K562 (cell line): Measurements from ENCODE around the gene BHLHE40. TPM values are rescaled to one million over a fixed set of nuclear protein-coding genes. Genes with fewer than 3 reads are reported as not detected.
A peak's percentile ranks its signal among the peaks of the same experiment; 100 is the strongest.

Experiments used
- ATF2 ChIP-seq: sonication (generic); formaldehyde crosslinking; IDR thresholded peaks from 2 replicates; pipeline ENCODE4 v1.8.1; 2022; ENCODE audit warnings: missing genetic modification reagents
- BACH1 ChIP-seq: fragments of 200-800 bp; sonication (Bioruptor generic); IDR thresholded peaks from 2 replicates; pipeline ENCODE4 v1.6.1; 2016; ENCODE audit warnings: missing genetic modification characterization, missing compliant biosample characterization
- BHLHE40 ChIP-seq: IDR thresholded peaks from 2 replicates; pipeline ENCODE4 v1.6.1; 2011; ENCODE audit warnings: low read length, improper control_type of control experiment
- HDAC2 ChIP-seq: fragments of 450-650 bp; IDR thresholded peaks from 2 replicates; pipeline ENCODE4 v1.6.1; 2016; ENCODE audit warnings: mild to moderate bottlenecking
- HES1 ChIP-seq: fragments of 450-650 bp; IDR thresholded peaks from 2 replicates; pipeline ENCODE4 v1.6.1; 2016; ENCODE audit warnings: low read depth, mild to moderate bottlenecking, moderate library complexity
- IFI16 ChIP-seq: fragments of 250-450 bp; sonication (Bioruptor Pico); IDR thresholded peaks from 2 replicates; pipeline ENCODE4 v2.1.2; 2022; ENCODE audit warnings: mild to moderate bottlenecking, inconsistent platforms
- RBM17 ChIP-seq: fragments of 200-400 bp; formaldehyde crosslinking; IDR thresholded peaks from 2 replicates; pipeline ENCODE4 v1.6.1; 2017; ENCODE audit warnings: low read depth, mild to moderate bottlenecking, low read length, borderline replicate concordance
- SREBF2 ChIP-seq: sonication (generic); formaldehyde crosslinking; IDR thresholded peaks from 2 replicates; pipeline ENCODE4 v1.4.0; 2020; ENCODE audit warnings: mild to moderate bottlenecking, missing genetic modification reagents
- TAF1 ChIP-seq: IDR thresholded peaks from 2 replicates; pipeline ENCODE4 v1.6.1; 2011; ENCODE audit warnings: mild to moderate bottlenecking, low read length, moderate library complexity; ENCODE audit not compliant: insufficient read depth, control insufficient read depth, severe bottlenecking; ENCODE audit errors: extremely low read depth
- TAF7 ChIP-seq: fragments of 450-650 bp; IDR thresholded peaks from 2 replicates; pipeline ENCODE4 v1.6.1; 2016; ENCODE audit warnings: missing genetic modification characterization, missing compliant biosample characterization
- TFE3 ChIP-seq: fragments of 450-650 bp; formaldehyde crosslinking; IDR thresholded peaks from 2 replicates; pipeline ENCODE4 v1.4.0; 2020; ENCODE audit warnings: mild to moderate bottlenecking, mixed read lengths
- ZNF212 ChIP-seq: fragments of 450-650 bp; formaldehyde crosslinking; IDR thresholded peaks from 2 replicates; pipeline ENCODE4 v1.4.0; 2020; ENCODE audit warnings: mild to moderate bottlenecking
- ZNF41 ChIP-seq: fragments of 250-450 bp; sonication (Bioruptor Pico); conservative IDR thresholded peaks from 2 replicates; pipeline ENCODE4 v1.4.0; 2020; ENCODE audit warnings: mild to moderate bottlenecking
- ZNF57 ChIP-seq: fragments of 450-650 bp; formaldehyde crosslinking; IDR thresholded peaks from 2 replicates; pipeline ENCODE4 v1.4.0; 2020; ENCODE audit warnings: mild to moderate bottlenecking, moderate library complexity
- ZNF668 ChIP-seq: fragments of 250-450 bp; sonication (Bioruptor Pico); IDR thresholded peaks from 2 replicates; pipeline ENCODE4 v1.8.0; 2022; ENCODE audit warnings: mild to moderate bottlenecking, inconsistent platforms
- ZNF695 ChIP-seq: fragments of 450-650 bp; formaldehyde crosslinking; IDR thresholded peaks from 2 replicates; pipeline ENCODE4 v1.4.0; 2020; ENCODE audit warnings: mild to moderate bottlenecking, moderate library complexity
- polyA plus RNA-seq, 8 experiments: library from polyadenylated mRNA; depleted of rRNA in 4 of 8; stranded (reverse) in 5 of 8; unstranded in 3 of 8; fragments of >200 nt; fragmentation: Nextera tagmentation in 2 of 8; fragmentation: Illumina TruSeq in 1 of 8; extraction: Ambion mirVana in 2 of 8; extraction: Trizol in 1 of 8; gene quantifications; 2 replicates each; pipeline versions ENCODE4 v1.2.1 to v1.2.3, GENCODE V29; 2011 to 2014; ENCODE audit warnings: inconsistent platforms in 1 of 8, missing spikeins in 1 of 8
- total RNA-seq, 7 experiments: library from RNA; depleted of rRNA in 6 of 7; stranded (reverse); fragments of >200 nt in 6 of 7; fragmentation: Illumina TruSeq in 2 of 7; extraction: Trizol in 2 of 7; gene quantifications; 2 replicates each; pipeline versions ENCODE4 v1.2.1 to v1.2.3, GENCODE V29; 2011 to 2021; ENCODE audit warnings: low replicate concordance in 1 of 7
- TF ChIP-seq, protein P1 (sequence below), 2 experiments: fragments of 450-650 bp; IDR thresholded peaks; 2 replicates each; pipeline ENCODE4 v1.6.1; 2016
- TF ChIP-seq, protein P2 (sequence below), 2 experiments: fragments of 450-650 bp; IDR thresholded peaks; 2 replicates each; pipeline ENCODE4 v1.6.1; 2018; ENCODE audit warnings: mild to moderate bottlenecking in 2 of 2, low read depth in 1 of 2; ENCODE audit not compliant: partially characterized antibody in 2 of 2

The BHLHE40 gene
- total and polyA plus RNA-seq, 9 of the 15 experiments (the other 6 are each of a cell fraction or from before 2014, with no cell fraction given) = 12.0 to 83.9 (median 31.4) TPM

DNA sequence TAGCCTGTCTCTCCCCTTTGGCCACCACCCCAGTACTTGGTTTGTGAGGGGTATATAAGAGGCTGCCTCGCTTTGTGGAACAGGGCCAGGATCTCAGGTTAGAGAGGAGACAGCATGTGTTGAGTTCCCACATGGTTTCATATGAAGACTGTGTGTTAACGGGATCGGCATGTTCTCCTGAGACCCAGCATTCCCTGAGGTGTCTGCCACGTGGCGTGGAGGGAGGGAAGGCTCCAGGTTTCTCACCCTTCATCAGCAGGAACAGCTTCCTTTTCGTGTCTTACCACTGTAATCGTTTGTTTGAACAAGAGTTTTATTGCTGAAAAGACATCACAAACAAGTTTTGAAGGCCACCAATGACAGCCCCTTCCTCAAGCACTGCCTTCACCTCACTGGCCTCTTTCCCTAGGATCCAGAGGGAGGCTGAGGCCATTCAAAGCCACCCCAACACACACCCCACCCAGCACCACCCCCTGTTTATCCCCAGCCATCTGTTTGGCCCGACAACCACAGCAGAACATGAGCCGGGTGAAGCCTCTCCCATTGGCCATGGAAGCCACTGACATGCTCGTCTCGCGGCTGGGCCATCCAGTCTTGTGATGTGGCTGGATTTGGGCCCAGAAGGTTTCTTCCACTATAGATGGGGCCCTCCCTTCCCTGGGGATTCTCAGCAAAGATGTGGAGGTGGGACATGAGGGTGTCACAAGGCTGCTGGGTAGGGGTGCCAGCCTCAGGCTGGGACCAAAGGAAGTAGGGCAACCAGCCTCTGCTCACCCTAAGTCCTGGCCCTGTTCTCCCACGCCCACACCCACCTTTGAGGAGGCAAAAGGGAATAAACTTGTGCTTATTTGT, 10.0 kb downstream of the BHLHE40 start (continued):
- TF ChIP-seq, protein P1, sequence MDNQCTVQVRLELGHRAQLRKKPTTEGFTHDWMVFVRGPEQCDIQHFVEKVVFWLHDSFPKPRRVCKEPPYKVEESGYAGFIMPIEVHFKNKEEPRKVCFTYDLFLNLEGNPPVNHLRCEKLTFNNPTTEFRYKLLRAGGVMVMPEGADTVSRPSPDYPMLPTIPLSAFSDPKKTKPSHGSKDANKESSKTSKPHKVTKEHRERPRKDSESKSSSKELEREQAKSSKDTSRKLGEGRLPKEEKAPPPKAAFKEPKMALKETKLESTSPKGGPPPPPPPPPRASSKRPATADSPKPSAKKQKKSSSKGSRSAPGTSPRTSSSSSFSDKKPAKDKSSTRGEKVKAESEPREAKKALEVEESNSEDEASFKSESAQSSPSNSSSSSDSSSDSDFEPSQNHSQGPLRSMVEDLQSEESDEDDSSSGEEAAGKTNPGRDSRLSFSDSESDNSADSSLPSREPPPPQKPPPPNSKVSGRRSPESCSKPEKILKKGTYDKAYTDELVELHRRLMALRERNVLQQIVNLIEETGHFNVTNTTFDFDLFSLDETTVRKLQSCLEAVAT (IDR thresholded peaks at IDR 0.05) = peak in 1 of 2 experiments; percentile 68; a peak in 2 of 4 replicates
- TF ChIP-seq ZNF212 (no peak), SREBF2 (no peak), ATF2 (no peak), HES1 (no peak), BACH1 (tag) (peak; percentile 74), ZNF41 (peak; percentile 8; the same call in 1 of the 2 replicates), TFE3 (peak; percentile 12; the same call in 1 of the 2 replicates), TAF1 (peak; percentile 26), HDAC2 (peak; percentile 41; the same call in 1 of the 2 replicates), ZNF57 (CRISPR knock-in tag) (peak; percentile 9; the same call in 1 of the 2 replicates), TAF7 (tag) (no peak), BHLHE40 (peak; percentile 45; the same call in 1 of the 2 replicates), ZNF668 (CRISPR knock-in tag) (peak; percentile 93), RBM17 (no peak), ZNF695 (CRISPR knock-in tag) (no peak), IFI16 (CRISPR knock-in tag) (0 out of 2 replicates have a peak, but pooled peaks have one; percentile 7)
- TF ChIP-seq, protein P2, sequence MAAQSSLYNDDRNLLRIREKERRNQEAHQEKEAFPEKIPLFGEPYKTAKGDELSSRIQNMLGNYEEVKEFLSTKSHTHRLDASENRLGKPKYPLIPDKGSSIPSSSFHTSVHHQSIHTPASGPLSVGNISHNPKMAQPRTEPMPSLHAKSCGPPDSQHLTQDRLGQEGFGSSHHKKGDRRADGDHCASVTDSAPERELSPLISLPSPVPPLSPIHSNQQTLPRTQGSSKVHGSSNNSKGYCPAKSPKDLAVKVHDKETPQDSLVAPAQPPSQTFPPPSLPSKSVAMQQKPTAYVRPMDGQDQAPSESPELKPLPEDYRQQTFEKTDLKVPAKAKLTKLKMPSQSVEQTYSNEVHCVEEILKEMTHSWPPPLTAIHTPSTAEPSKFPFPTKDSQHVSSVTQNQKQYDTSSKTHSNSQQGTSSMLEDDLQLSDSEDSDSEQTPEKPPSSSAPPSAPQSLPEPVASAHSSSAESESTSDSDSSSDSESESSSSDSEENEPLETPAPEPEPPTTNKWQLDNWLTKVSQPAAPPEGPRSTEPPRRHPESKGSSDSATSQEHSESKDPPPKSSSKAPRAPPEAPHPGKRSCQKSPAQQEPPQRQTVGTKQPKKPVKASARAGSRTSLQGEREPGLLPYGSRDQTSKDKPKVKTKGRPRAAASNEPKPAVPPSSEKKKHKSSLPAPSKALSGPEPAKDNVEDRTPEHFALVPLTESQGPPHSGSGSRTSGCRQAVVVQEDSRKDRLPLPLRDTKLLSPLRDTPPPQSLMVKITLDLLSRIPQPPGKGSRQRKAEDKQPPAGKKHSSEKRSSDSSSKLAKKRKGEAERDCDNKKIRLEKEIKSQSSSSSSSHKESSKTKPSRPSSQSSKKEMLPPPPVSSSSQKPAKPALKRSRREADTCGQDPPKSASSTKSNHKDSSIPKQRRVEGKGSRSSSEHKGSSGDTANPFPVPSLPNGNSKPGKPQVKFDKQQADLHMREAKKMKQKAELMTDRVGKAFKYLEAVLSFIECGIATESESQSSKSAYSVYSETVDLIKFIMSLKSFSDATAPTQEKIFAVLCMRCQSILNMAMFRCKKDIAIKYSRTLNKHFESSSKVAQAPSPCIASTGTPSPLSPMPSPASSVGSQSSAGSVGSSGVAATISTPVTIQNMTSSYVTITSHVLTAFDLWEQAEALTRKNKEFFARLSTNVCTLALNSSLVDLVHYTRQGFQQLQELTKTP (IDR thresholded peaks at IDR 0.05; ENCODE audit: low read depth in 1 of 2, partially characterized antibody in 2 of 2) = peak; percentile 28 to 36
